Keratinocyte (primary cell): ENCODE results near the gene ABL1. TPM values are rescaled to one million over a fixed set of nuclear protein-coding genes. Genes with fewer than 3 reads are reported as not detected.

Experiments
- DNase-seq: peaks from one replicate; pipeline ENCODE4 v3.0.0-alpha.2; 2011; ENCODE audit warnings: low read depth, missing footprints, low spot score
- FAIRE-seq: peaks from 2 replicates; lab custom pipeline; 2011; peaks lifted over from hg19 to GRCh38; lab: Jason Lieb, UNC
- H2AFZ ChIP-seq: 2 replicates; pipeline ENCODE4 v1.6.0; 2012; ENCODE audit warnings: low read length, control low read depth, inconsistent platforms; ENCODE audit not compliant: control insufficient read depth
- H3K27ac ChIP-seq: 2 replicates; pipeline ENCODE4 v1.5.1; 2011; ENCODE audit warnings: low read length; ENCODE audit not compliant: control insufficient read depth, insufficient read depth
- H3K27me3 ChIP-seq: 3 replicates; pipeline ENCODE4 v1.6.0; 2011; ENCODE audit warnings: low read length; ENCODE audit not compliant: control insufficient read depth, insufficient read depth; ENCODE audit errors: extremely low read depth
- H3K36me3 ChIP-seq, 2 experiments: 2 replicates in 1 of 2; 3 replicates in 1 of 2; pipeline ENCODE4 v1.5.1; 2011; ENCODE audit warnings: low read length in 2 of 2, mild to moderate bottlenecking in 1 of 2; ENCODE audit not compliant: control insufficient read depth in 2 of 2, insufficient read depth in 2 of 2; ENCODE audit errors: extremely low read depth in 1 of 2
- H3K4me1 ChIP-seq: 3 replicates; pipeline ENCODE4 v1.5.1; 2011; ENCODE audit warnings: low read length; ENCODE audit not compliant: control insufficient read depth, insufficient read depth; ENCODE audit errors: extremely low read depth
- H3K4me2 ChIP-seq: 3 replicates; pipeline ENCODE4 v1.6.0; 2011; ENCODE audit warnings: low read depth, low read length; ENCODE audit not compliant: control insufficient read depth, insufficient read depth; ENCODE audit errors: extremely low read depth
- H3K4me3 ChIP-seq, 3 experiments: fragments of 200-600 bp in 1 of 3; sonication (generic) in 1 of 3; 2 replicates in 2 of 3; 3 replicates in 1 of 3; pipeline ENCODE4 v1.5.1; 2011 to 2016; ENCODE audit warnings: low read length in 3 of 3, mild to moderate bottlenecking in 3 of 3, control low read depth in 2 of 3, inconsistent platforms in 1 of 3, low read depth in 1 of 3, mixed read lengths in 1 of 3, mixed run types in 1 of 3, moderate library complexity in 1 of 3; ENCODE audit not compliant: control insufficient read depth in 2 of 3, insufficient read depth in 2 of 3; ENCODE audit errors: extremely low read depth in 1 of 3
- H3K79me2 ChIP-seq: 2 replicates; pipeline ENCODE4 v1.6.0; 2012; ENCODE audit warnings: low read length; ENCODE audit not compliant: control insufficient read depth, insufficient read depth
- H3K9ac ChIP-seq: 3 replicates; pipeline ENCODE4 v1.6.0; 2011; ENCODE audit warnings: low read length; ENCODE audit not compliant: control insufficient read depth, insufficient read depth; ENCODE audit errors: extremely low read depth
- H3K9me1 ChIP-seq: 3 replicates; pipeline ENCODE4 v1.6.0; 2011; ENCODE audit warnings: low read length; ENCODE audit not compliant: control insufficient read depth, insufficient read depth; ENCODE audit errors: extremely low read depth
- H3K9me3 ChIP-seq: 2 replicates; pipeline ENCODE4 v1.5.1; 2012; ENCODE audit warnings: low read depth, low read length; ENCODE audit not compliant: control insufficient read depth
- H4K20me1 ChIP-seq: 3 replicates; pipeline ENCODE4 v1.6.0; 2011; ENCODE audit warnings: low read length; ENCODE audit not compliant: control insufficient read depth, insufficient read depth; ENCODE audit errors: extremely low read depth
- CTCF ChIP-seq, 3 experiments: IDR thresholded peaks in 1 of 3; conservative IDR thresholded peaks in 1 of 3; optimal IDR thresholded peaks in 1 of 3; 2 replicates in 2 of 3; 3 replicates in 1 of 3; pipeline versions ENCODE3 to v1.5.1; 2011; ENCODE audit warnings: low read length in 3 of 3, mild to moderate bottlenecking in 3 of 3, moderate library complexity in 2 of 3, control low read depth in 1 of 3, inconsistent platforms in 1 of 3; ENCODE audit not compliant: insufficient read depth in 2 of 3; ENCODE audit errors: extremely low read depth in 1 of 3
- EZH2 ChIP-seq: IDR thresholded peaks from one replicate; pipeline ENCODE4 v1.6.1; 2012; ENCODE audit warnings: inconsistent platforms, mild to moderate bottlenecking, low read length, moderate library complexity
- dilution Hi-C: fragments of 300-500 bp; cut with MboI; formaldehyde crosslinking; loops from one replicate; pipeline ENCODE4 v1.7.0; 2020; ENCODE audit warnings: low sequenced_read_pairs; ENCODE audit not compliant: extremely low pct_ligation_motif_present
- polyA plus RNA-seq, 5 experiments: library from polyadenylated mRNA; depleted of rRNA in 3 of 5; stranded (reverse) in 3 of 5; stranded (forward) in 1 of 5; unstranded in 1 of 5; fragments of >200 nt; gene quantifications; 1 replicate in 1 of 5; 2 replicates in 3 of 5; 3 replicates in 1 of 5; pipeline versions ENCODE4 v1.2.1 to v1.2.3, GENCODE V29; 2011 to 2012; ENCODE audit warnings: missing spikeins in 2 of 5, low read depth in 1 of 5, low replicate concordance in 1 of 5

The ABL1 gene
- polyA plus RNA-seq, 1 donor (not counting 4 experiments of a cell fraction or from before 2014, with no cell fraction given), result 17.0 TPM

GRCh38 chr9:130823435-130823834, 11.6 kb upstream of the ABL1 start:
- FAIRE-seq (no peak), DNase-seq (no peak)
- dilution Hi-C loops, result no loop called here
- Histone ChIP-seq H3K27me3 (no peaks in the 10 kb centered on the region), H3K9me1 (no peaks in the 10 kb centered on the region), H3K27ac (no peak overlapping the region), H4K20me1 (no peaks in the 10 kb centered on the region), H3K79me2 (no peaks in the 10 kb centered on the region), H3K9me3 (no peaks in the 10 kb centered on the region), H2AFZ (no peak overlapping the region), H3K4me3 (no peak overlapping the region), H3K36me3 (no peaks in the 10 kb centered on the region), H3K9ac (no peak overlapping the region), H3K4me2 (no peak overlapping the region), H3K4me1 (no peaks in the 10 kb centered on the region)
- TF ChIP-seq EZH2 (no peak), CTCF (optimal IDR thresholded peaks at IDR 0.05 in 1 of 3, IDR thresholded peaks at IDR 0.05 in 1 of 3, conservative IDR thresholded peaks at IDR 0.05 in 1 of 3; ENCODE audit: extremely low read depth in 1 of 3, insufficient read depth in 2 of 3, low read length in 3 of 3) (no peak)

GRCh38 chr9:130824079-130824478, 11.0 kb upstream of the ABL1 start:
- Histone ChIP-seq H3K9me1 (no peaks in the 10 kb centered on the region), H3K9me3 (no peaks in the 10 kb centered on the region), H2AFZ (no peak overlapping the region), H3K27ac (no peak overlapping the region), H3K36me3 (no peaks in the 10 kb centered on the region), H4K20me1 (no peaks in the 10 kb centered on the region), H3K4me3 (no peak overlapping the region), H3K9ac (no peak overlapping the region), H3K4me2 (no peak overlapping the region), H3K79me2 (no peaks in the 10 kb centered on the region), H3K4me1 (no peaks in the 10 kb centered on the region), H3K27me3 (no peaks in the 10 kb centered on the region)
- dilution Hi-C loops, result no loop called here
- DNase-seq (no peak), FAIRE-seq (no peak)
- TF ChIP-seq EZH2 (no peak), CTCF (optimal IDR thresholded peaks at IDR 0.05 in 1 of 3, IDR thresholded peaks at IDR 0.05 in 1 of 3, conservative IDR thresholded peaks at IDR 0.05 in 1 of 3; ENCODE audit: extremely low read depth in 1 of 3, insufficient read depth in 2 of 3, low read length in 3 of 3) (no peak)
